ENCODE results near the gene TK2. TPM values are rescaled to one million over a fixed set of nuclear protein-coding genes. Genes with fewer than 3 reads are reported as not detected.
"Not testable (repeated sequence)": the region's sequence is repeated elsewhere in the genome, so short reads cannot be mapped to it uniquely, and the experiment has no call there.

The TK2 gene
- total RNA-seq, 1 donor from 2014 or later, result 20.2 TPM

- no peak for DNase-seq
Observed at GRCh38 chr16:66519482-66520373, 30.2 kb downstream of the TK2 start.

- no peak for DNase-seq
Observed at GRCh38 chr16:66517586-66518263, 32.2 kb downstream of the TK2 start.

GRCh38 chr16:66516808-66517585 lies 32.9 kb downstream of the TK2 start:
- peak; percentile 91 for DNase-seq

GRCh38 chr16:66516509-66516807 lies 33.5 kb downstream of the TK2 start:
- no peak for DNase-seq

- no peak for DNase-seq
Observed at GRCh38 chr16:66515596-66516508, 34.1 kb downstream of the TK2 start.

- not testable (repeated sequence) for DNase-seq
Observed at GRCh38 chr16:66514980-66515595, 34.8 kb downstream of the TK2 start.

- not testable (repeated sequence) for DNase-seq
Observed at GRCh38 chr16:66514391-66514790, 35.5 kb downstream of the TK2 start.

- DNase-seq, result no peak
Observed at GRCh38 chr16:66513111-66513723, 36.7 kb downstream of the TK2 start.

- DNase-seq, result no peak
Observed at GRCh38 chr16:66512272-66513110, 37.4 kb downstream of the TK2 start.

- DNase-seq, result no peak
Observed at GRCh38 chr16:66511602-66512271, 38.2 kb downstream of the TK2 start.

- no peak for DNase-seq
Observed at GRCh38 chr16:66510711-66511601, 39.0 kb downstream of the TK2 start.

- no peak for DNase-seq
Observed at GRCh38 chr16:66510298-66510697, 39.6 kb downstream of the TK2 start.

- DNase-seq, result no peak
Observed at GRCh38 chr16:66509576-66509975, 40.3 kb downstream of the TK2 start.

GRCh38 chr16:66508914-66509496 lies 40.9 kb downstream of the TK2 start:
- no peak for DNase-seq

GRCh38 chr16:66508248-66508913 lies 41.5 kb downstream of the TK2 start:
- no peak for DNase-seq

GRCh38 chr16:66507731-66508239 lies 42.1 kb downstream of the TK2 start:
- no peak for DNase-seq

GRCh38 chr16:66503612-66504011 lies 46.3 kb downstream of the TK2 start:
- no peak for DNase-seq

Data from skin of body (tissue), 2 donors.